ENCODE data around the gene BCL11A.
A peak's percentile ranks its signal among the peaks of the same experiment; 100 is the strongest.

The BCL11A gene

GRCh38 chr2:60453872-60454271 lies 99.6 kb downstream of the BCL11A start:
- no peak for DNase-seq

- no peak for DNase-seq
These were observed 100.2 kb downstream of the BCL11A start for GRCh38 chr2:60453301-60453700.

GRCh38 chr2:60450488-60450887 lies 103.0 kb downstream of the BCL11A start:
- no peak for DNase-seq

- DNase-seq: no peak
These were observed 105.5 kb downstream of the BCL11A start for GRCh38 chr2:60447943-60448342.

GRCh38 chr2:60446413-60447267 lies 106.8 kb downstream of the BCL11A start:
- no peak for DNase-seq

- DNase-seq: peak; percentile 47
These were observed 107.7 kb downstream of the BCL11A start for GRCh38 chr2:60445684-60446179.

GRCh38 chr2:60442608-60443007 lies 110.8 kb downstream of the BCL11A start:
- peak; percentile 42 for DNase-seq

- peak; percentile 93 for DNase-seq
These were observed 111.7 kb downstream of the BCL11A start for GRCh38 chr2:60441800-60442199.

- DNase-seq: peak; percentile 58
These were observed 112.7 kb downstream of the BCL11A start for GRCh38 chr2:60440767-60441163.

GRCh38 chr2:60440079-60440766 lies 113.2 kb downstream of the BCL11A start:
- no peak for DNase-seq

- no peak for DNase-seq
These were observed 114.1 kb downstream of the BCL11A start for GRCh38 chr2:60439219-60439974.

- DNase-seq: no peak
These were observed 114.8 kb downstream of the BCL11A start for GRCh38 chr2:60438653-60439052.

- no peak for DNase-seq
These were observed 115.3 kb downstream of the BCL11A start for GRCh38 chr2:60438131-60438530.

- no peak for DNase-seq
These were observed 116.3 kb downstream of the BCL11A start for GRCh38 chr2:60437080-60437696.

GRCh38 chr2:60433018-60433596 lies 120.3 kb downstream of the BCL11A start:
- DNase-seq: no peak

- no peak for DNase-seq
These were observed 121.3 kb downstream of the BCL11A start for GRCh38 chr2:60432035-60432601.

GRCh38 chr2:60429681-60430080 lies 123.8 kb downstream of the BCL11A start:
- DNase-seq: no peak

GRCh38 chr2:60426880-60427279 lies 126.6 kb downstream of the BCL11A start:
- DNase-seq: no peak

- no peak for DNase-seq
These were observed 127.1 kb downstream of the BCL11A start for GRCh38 chr2:60426341-60426740.

- DNase-seq: no peak
These were observed 129.2 kb downstream of the BCL11A start for GRCh38 chr2:60424233-60424632.

GRCh38 chr2:60423505-60423904 lies 129.9 kb downstream of the BCL11A start:
- no peak for DNase-seq

- DNase-seq: no peak
These were observed 130.5 kb downstream of the BCL11A start for GRCh38 chr2:60422826-60423483.

Measured in fibroblast of skin of right quadriceps (primary cell).